Activated T-helper 1 cell treated with anti-CD3 and anti-CD28 coated beads, Interleukin-12 subunit alpha, Interleukin-12 subunit beta, Interleukin-2, Interleukin-4 antibody, amounts not matched to agents 30 ng/mL and 10 ng/mL and 1 ng/mL, durations not matched to agents 14 hours and 24 hours and 36 hours (primary cell): Measurements from ENCODE around the gene ACVRL1. TPM values are rescaled to one million over a fixed set of nuclear protein-coding genes. Genes with fewer than 3 reads are reported as not detected.

Source experiments
- DNase-seq: peaks from one replicate; pipeline ENCODE4 v3.0.0; 2021; ENCODE audit warnings: low spot score
- H3K27ac Mint-ChIP-seq: one replicate; pipeline ENCODE4 v1.8.0; 2021; ENCODE audit warnings: mild to moderate bottlenecking, mixed read lengths
- H3K27me3 Mint-ChIP-seq: one replicate; pipeline ENCODE4 v1.8.0; 2022; ENCODE audit warnings: mild to moderate bottlenecking, moderate library complexity, mixed read lengths; ENCODE audit not compliant: insufficient read depth
- H3K36me3 Mint-ChIP-seq: one replicate; pipeline ENCODE4 v1.8.0; 2021; ENCODE audit warnings: low read depth, mixed read lengths
- H3K4me1 Mint-ChIP-seq: one replicate; pipeline ENCODE4 v1.8.0; 2021; ENCODE audit warnings: low read depth, mixed read lengths
- H3K4me3 Mint-ChIP-seq: one replicate; pipeline ENCODE4 v1.8.0; 2021; ENCODE audit warnings: mild to moderate bottlenecking, moderate library complexity, mixed read lengths
- H3K9me3 Mint-ChIP-seq: one replicate; pipeline ENCODE4 v1.8.0; 2021; ENCODE audit warnings: mixed read lengths
- intact Hi-C: fragments of 100-400 bp; cut with micrococcal nuclease; formaldehyde crosslinking; loops from one replicate; pipeline ENCODE4 v1.15.1; 2024
- total RNA-seq: library from RNA; stranded (reverse); gene quantifications from 2 replicates; pipeline ENCODE4 v1.2.3, GENCODE V29; 2022

Gene ACVRL1
- total RNA-seq, 1 donor from 2014 or later: not detected

GRCh38 chr12:51868821-51869495 lies 38.3 kb upstream of the ACVRL1 start:
- DNase-seq: no peak
- intact Hi-C loops: no loop called here
- H3K27me3 Mint-ChIP-seq: peaks cover 67% of the 10 kb centered on the region
- H3K4me3 Mint-ChIP-seq: no peak overlapping the region
- H3K4me1 Mint-ChIP-seq: peaks cover 7% of the 10 kb centered on the region
- H3K27ac Mint-ChIP-seq: no peak overlapping the region
- H3K36me3 Mint-ChIP-seq: no peaks in the 10 kb centered on the region
- no peaks in the 10 kb centered on the region for H3K9me3 Mint-ChIP-seq

GRCh38 chr12:51869496-51869865 lies 37.8 kb upstream of the ACVRL1 start:
- H3K27ac Mint-ChIP-seq: no peak overlapping the region
- peaks cover 7% of the 10 kb centered on the region for H3K4me1 Mint-ChIP-seq
- H3K9me3 Mint-ChIP-seq: no peaks in the 10 kb centered on the region
- DNase-seq: no peak
- H3K4me3 Mint-ChIP-seq: no peak overlapping the region
- H3K27me3 Mint-ChIP-seq: peaks cover 66% of the 10 kb centered on the region
- no peaks in the 10 kb centered on the region for H3K36me3 Mint-ChIP-seq
- intact Hi-C loops: no loop called here

- Mint-ChIP-seq H3K27ac (no peak overlapping the region), H3K4me1 (peaks cover 7% of the 10 kb centered on the region), H3K36me3 (no peaks in the 10 kb centered on the region), H3K4me3 (no peak overlapping the region), H3K27me3 (peaks cover 63% of the 10 kb centered on the region), H3K9me3 (no peaks in the 10 kb centered on the region)
- DNase-seq: no peak
- intact Hi-C loops: loop anchor here (10.0 kb wide), 1 partner anchor 195 kb away; no protein-coding TSS in a partner anchor
Measured at GRCh38 chr12:51869931-51870330, 37.4 kb upstream of the ACVRL1 start.

DNA sequence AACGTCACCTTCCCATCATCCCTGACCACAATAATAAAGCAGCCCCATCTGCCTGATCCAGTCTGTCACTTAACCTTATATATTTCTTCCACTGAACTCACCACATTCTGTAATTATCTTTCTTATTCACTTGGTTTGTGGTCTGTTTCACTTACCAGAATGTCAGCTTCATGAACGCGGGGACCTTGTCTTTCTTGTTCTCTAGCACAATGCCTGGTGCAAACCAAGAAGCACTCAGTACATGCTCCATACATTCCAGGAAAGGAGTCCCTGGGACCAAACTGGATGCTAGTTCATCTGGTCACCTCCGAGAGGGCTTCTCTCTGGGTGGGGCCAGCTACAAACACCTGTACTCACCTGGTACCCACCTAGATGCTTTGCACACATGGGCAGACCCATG lies 36.8 kb upstream of the ACVRL1 start:
- no peaks in the 10 kb centered on the region for H3K36me3 Mint-ChIP-seq
- peaks cover 60% of the 10 kb centered on the region for H3K27me3 Mint-ChIP-seq
- no peaks in the 10 kb centered on the region for H3K9me3 Mint-ChIP-seq
- intact Hi-C loops: loop anchor here (10.0 kb wide), 1 partner anchor 196 kb away; no protein-coding TSS in a partner anchor
- no peak for DNase-seq
- no peak overlapping the region for H3K4me3 Mint-ChIP-seq
- H3K4me1 Mint-ChIP-seq: peaks cover 12% of the 10 kb centered on the region
- no peak overlapping the region for H3K27ac Mint-ChIP-seq

DNA sequence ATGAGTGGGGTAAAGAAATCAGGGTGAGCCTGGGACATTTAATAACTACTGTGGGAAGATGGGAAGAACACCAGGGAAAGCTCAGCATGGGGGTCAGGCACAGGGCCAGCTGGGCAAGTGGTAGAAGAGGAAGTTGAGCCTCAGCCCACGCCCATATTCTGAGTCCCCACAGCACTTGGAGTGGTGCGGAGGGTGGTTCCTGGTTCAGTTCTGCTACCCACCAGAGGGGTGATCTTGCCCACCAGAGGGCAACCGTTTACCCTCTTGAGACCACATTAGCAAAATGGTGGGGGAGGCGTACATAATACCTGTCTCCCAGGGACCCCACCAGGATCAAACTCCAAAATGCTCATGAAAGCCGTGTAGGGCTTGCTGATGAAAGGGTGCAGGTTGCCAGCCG lies 36.2 kb upstream of the ACVRL1 start:
- Mint-ChIP-seq H3K36me3 (no peaks in the 10 kb centered on the region), H3K4me1 (peaks cover 12% of the 10 kb centered on the region), H3K27me3 (peaks cover 55% of the 10 kb centered on the region), H3K4me3 (no peak overlapping the region), H3K27ac (no peak overlapping the region), H3K9me3 (no peaks in the 10 kb centered on the region)
- intact Hi-C loops: loop anchor here (10.0 kb wide), 1 partner anchor 196 kb away; no protein-coding TSS in a partner anchor
- no peak for DNase-seq

- Mint-ChIP-seq H3K27me3 (peaks cover 48% of the 10 kb centered on the region), H3K9me3 (no peaks in the 10 kb centered on the region), H3K4me1 (peaks cover 12% of the 10 kb centered on the region), H3K27ac (no peak overlapping the region), H3K36me3 (no peaks in the 10 kb centered on the region), H3K4me3 (no peak overlapping the region)
- DNase-seq: no peak
- intact Hi-C loops: loop anchor here (10.0 kb wide), 1 partner anchor 197 kb away; no protein-coding TSS in a partner anchor
Measured at GRCh38 chr12:51871918-51872688, 35.2 kb upstream of the ACVRL1 start.

- Mint-ChIP-seq H3K36me3 (no peaks in the 10 kb centered on the region), H3K4me1 (peaks cover 12% of the 10 kb centered on the region), H3K27me3 (peaks cover 42% of the 10 kb centered on the region), H3K9me3 (no peaks in the 10 kb centered on the region), H3K27ac (no peak overlapping the region), H3K4me3 (no peak overlapping the region)
- intact Hi-C loops: loop anchor here (10.0 kb wide), 1 partner anchor 198 kb away; no protein-coding TSS in a partner anchor
- DNase-seq: no peak
Measured at GRCh38 chr12:51872689-51872981, 34.7 kb upstream of the ACVRL1 start.

GRCh38 chr12:51873251-51873994 lies 33.9 kb upstream of the ACVRL1 start:
- intact Hi-C loops: loop anchor here (10.0 kb wide), 1 partner anchor 199 kb away; no protein-coding TSS in a partner anchor
- Mint-ChIP-seq H3K9me3 (no peaks in the 10 kb centered on the region), H3K4me1 (peaks cover 12% of the 10 kb centered on the region), H3K4me3 (no peak overlapping the region), H3K27ac (no peak overlapping the region), H3K36me3 (no peaks in the 10 kb centered on the region), H3K27me3 (peaks cover 35% of the 10 kb centered on the region)
- no peak for DNase-seq

DNA sequence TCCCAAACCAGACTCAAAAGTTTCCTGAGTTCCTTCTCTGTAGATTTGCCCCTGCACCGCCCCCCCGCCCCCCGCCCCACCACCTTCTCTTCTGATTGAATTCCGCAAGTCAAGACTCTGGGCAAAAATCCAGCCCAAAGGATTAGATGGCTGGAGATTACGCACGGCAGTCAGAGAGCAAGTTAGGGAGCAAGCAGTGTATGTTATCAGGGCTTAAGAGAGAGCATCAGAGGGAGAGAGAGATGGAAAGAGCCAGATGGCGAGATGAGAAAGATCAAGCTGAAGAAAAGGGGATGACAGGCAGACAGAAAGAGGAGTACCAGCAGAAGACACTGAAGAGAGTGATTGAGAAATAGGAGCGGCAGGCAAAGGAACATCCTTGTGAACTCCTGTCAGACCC lies 33.3 kb upstream of the ACVRL1 start:
- no peak overlapping the region for H3K27ac Mint-ChIP-seq
- H3K4me1 Mint-ChIP-seq: peaks cover 12% of the 10 kb centered on the region
- DNase-seq: no peak
- H3K9me3 Mint-ChIP-seq: no peaks in the 10 kb centered on the region
- H3K36me3 Mint-ChIP-seq: no peaks in the 10 kb centered on the region
- peaks cover 29% of the 10 kb centered on the region for H3K27me3 Mint-ChIP-seq
- no peak overlapping the region for H3K4me3 Mint-ChIP-seq
- intact Hi-C loops: loop anchor here (2.0 to 10.0 kb wide), 2 partner anchors 53 to 199 kb away; no protein-coding TSS in a partner anchor

- no peak for DNase-seq
- intact Hi-C loops: loop anchor here (2.0 to 10.0 kb wide), 2 partner anchors 54 to 200 kb away; no protein-coding TSS in a partner anchor
- no peak overlapping the region for H3K4me3 Mint-ChIP-seq
- H3K27me3 Mint-ChIP-seq: peaks cover 31% of the 10 kb centered on the region
- no peak overlapping the region for H3K27ac Mint-ChIP-seq
- peaks cover 12% of the 10 kb centered on the region for H3K4me1 Mint-ChIP-seq
- H3K36me3 Mint-ChIP-seq: no peaks in the 10 kb centered on the region
- H3K9me3 Mint-ChIP-seq: no peaks in the 10 kb centered on the region
Measured at GRCh38 chr12:51874486-51874885, 32.8 kb upstream of the ACVRL1 start.

DNA sequence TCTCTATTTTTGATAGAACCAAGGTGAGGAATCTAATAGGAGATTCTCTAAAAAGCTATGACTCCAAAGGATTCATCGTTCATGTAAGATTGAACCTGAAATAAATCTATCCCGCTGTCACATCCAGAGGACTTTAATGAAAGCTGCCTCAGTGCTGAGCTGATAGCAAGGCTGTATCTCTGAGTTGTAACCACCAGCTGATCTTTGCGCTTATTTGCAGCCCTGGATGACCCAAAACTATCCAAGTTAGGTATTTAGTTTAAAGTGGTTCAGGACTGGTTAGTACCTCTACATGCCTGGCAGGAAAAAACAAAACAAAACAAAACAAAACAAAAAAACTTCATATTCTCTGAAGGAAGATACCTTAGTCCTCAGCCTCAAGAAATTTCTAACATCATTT lies 28.2 kb upstream of the ACVRL1 start:
- H3K4me3 Mint-ChIP-seq: no peak overlapping the region
- no peaks in the 10 kb centered on the region for H3K36me3 Mint-ChIP-seq
- H3K9me3 Mint-ChIP-seq: no peaks in the 10 kb centered on the region
- H3K27me3 Mint-ChIP-seq: peaks cover 16% of the 10 kb centered on the region
- DNase-seq: no peak
- intact Hi-C loops: loop anchor here (10.0 kb wide), 1 partner anchor 204 kb away; no protein-coding TSS in a partner anchor
- H3K27ac Mint-ChIP-seq: no peak overlapping the region
- H3K4me1 Mint-ChIP-seq: peaks cover 5% of the 10 kb centered on the region

- Mint-ChIP-seq H3K4me1 (peaks cover 10% of the 10 kb centered on the region), H3K27ac (no peak overlapping the region), H3K9me3 (no peaks in the 10 kb centered on the region), H3K27me3 (peaks cover 10% of the 10 kb centered on the region), H3K36me3 (no peaks in the 10 kb centered on the region), H3K4me3 (no peak overlapping the region)
- intact Hi-C loops: no loop called here
- DNase-seq: no peak
Measured at GRCh38 chr12:51883295-51883694, 24.0 kb upstream of the ACVRL1 start.
